ENCODE measurements around the gene IGSF9. TPM values are rescaled to one million over a fixed set of nuclear protein-coding genes. Genes with fewer than 3 reads are reported as not detected.

IGSF9 gene
- total and polyA plus RNA-seq, 4 donors = 0.14 to 21.3 (median 16.1) TPM

- no peak overlapping the region for H3K27ac ChIP-seq (ENCODE audit: low read depth in 1 of 2, low read length in 2 of 2)
These were observed 65.4 kb downstream of the IGSF9 start for GRCh38 chr1:159879977-159880376.

GRCh38 chr1:159879136-159879535 is 66.3 kb downstream of the IGSF9 start:
- Histone ChIP-seq H3K36me3 (ENCODE audit: control insufficient read depth in 4 of 4, insufficient read depth in 3 of 4, low read depth in 1 of 4, low read length in 3 of 4) (no peaks in the 10 kb centered on the region), H3K4me3 (ENCODE audit: low read depth in 1 of 3, low read length in 3 of 3) (no peak overlapping the region), H3K9ac (ENCODE audit: low read depth in 1 of 2, low read length in 2 of 2) (no peak overlapping the region), H3K4me1 (ENCODE audit: control insufficient read depth in 4 of 4, insufficient read depth in 4 of 4, low read length in 3 of 4) (no peaks in the 10 kb centered on the region), H3K27me3 (ENCODE audit: control insufficient read depth in 4 of 4, insufficient read depth in 4 of 4, low read length in 3 of 4) (no peaks in the 10 kb centered on the region), H3K27ac (ENCODE audit: low read depth in 1 of 2, low read length in 2 of 2) (no peak overlapping the region), H3K9me3 (ENCODE audit: control insufficient read depth in 4 of 4, low read length in 3 of 4) (no peaks in the 10 kb centered on the region)
- WGBS = 83% methylated on average over 3 of the region's 3 CpGs
- no peak for DNase-seq (ENCODE audit: low spot score)
- TF ChIP-seq RXRA (IDR thresholded peaks at IDR 0.05) = no peak
- TF ChIP-seq FOXA2 (IDR thresholded peaks at IDR 0.05) = no peak
- no peak for TF ChIP-seq EGR1 (IDR thresholded peaks at IDR 0.05; ENCODE audit: low read depth in 2 of 2)
- no peak for TF ChIP-seq SP1 (IDR thresholded peaks at IDR 0.05)
- TF ChIP-seq HNF4G (IDR thresholded peaks at IDR 0.05) = no peak
- TF ChIP-seq ATF3 (IDR thresholded peaks at IDR 0.05) = no peak

More at GRCh38 chr1:159879977-159880376, 65.4 kb downstream of the IGSF9 start:
- no peak overlapping the region for H3K4me3 ChIP-seq (ENCODE audit: low read depth in 1 of 3, low read length in 3 of 3)
- peak in 1 of 2 donors; percentile 24 for TF ChIP-seq JUND (IDR thresholded peaks at IDR 0.05)
- no peak for TF ChIP-seq RAD21 (IDR thresholded peaks at IDR 0.05)
- 70% methylated on average over 4 of the region's 4 CpGs for WGBS
- H3K9me3 ChIP-seq (ENCODE audit: control insufficient read depth in 4 of 4, low read length in 3 of 4) = no peaks in the 10 kb centered on the region
- no peak overlapping the region for H3K9ac ChIP-seq (ENCODE audit: low read depth in 1 of 2, low read length in 2 of 2)
- no peaks in the 10 kb centered on the region for H3K4me1 ChIP-seq (ENCODE audit: control insufficient read depth in 4 of 4, insufficient read depth in 4 of 4, low read length in 3 of 4)
- H3K36me3 ChIP-seq (ENCODE audit: control insufficient read depth in 4 of 4, insufficient read depth in 3 of 4, low read depth in 1 of 4, low read length in 3 of 4) = no peaks in the 10 kb centered on the region
- H3K27me3 ChIP-seq (ENCODE audit: control insufficient read depth in 4 of 4, insufficient read depth in 4 of 4, low read length in 3 of 4) = no peaks in the 10 kb centered on the region
- DNase-seq (ENCODE audit: low spot score) = no peak

- TF ChIP-seq MAX (IDR thresholded peaks at IDR 0.05) = no peak
- TF ChIP-seq REST (IDR thresholded peaks at IDR 0.05) = no peak
- TF ChIP-seq TAF1 (conservative IDR thresholded peaks at IDR 0.05) = no peak
- TF ChIP-seq GABPA (IDR thresholded peaks at IDR 0.05 in 1 of 2, conservative IDR thresholded peaks at IDR 0.05 in 1 of 2) = no peak
- TF ChIP-seq NR2F2 (IDR thresholded peaks at IDR 0.05) = no peak
- no peak for DNase-seq (ENCODE audit: low spot score)
- no peaks in the 10 kb centered on the region for H3K36me3 ChIP-seq (ENCODE audit: control insufficient read depth in 4 of 4, insufficient read depth in 3 of 4, low read depth in 1 of 4, low read length in 3 of 4)
- H3K4me3 ChIP-seq (ENCODE audit: low read depth in 1 of 3, low read length in 3 of 3) = no peak overlapping the region
- H3K27me3 ChIP-seq (ENCODE audit: control insufficient read depth in 4 of 4, insufficient read depth in 4 of 4, low read length in 3 of 4) = no peaks in the 10 kb centered on the region
- no peaks in the 10 kb centered on the region for H3K4me1 ChIP-seq (ENCODE audit: control insufficient read depth in 4 of 4, insufficient read depth in 4 of 4, low read length in 3 of 4)
- no peak overlapping the region for H3K27ac ChIP-seq (ENCODE audit: low read depth in 1 of 2, low read length in 2 of 2)
- no peak overlapping the region for H3K9ac ChIP-seq (ENCODE audit: low read depth in 1 of 2, low read length in 2 of 2)
- no peaks in the 10 kb centered on the region for H3K9me3 ChIP-seq (ENCODE audit: control insufficient read depth in 4 of 4, low read length in 3 of 4)
- 97% methylated on average over 6 of the region's 6 CpGs for WGBS
These were observed 67.5 kb downstream of the IGSF9 start for GRCh38 chr1:159877695-159878444.

Small RNA genes lying within 50 kb of the gene (small RNA-seq; reads per million reads assigned to genes)
- gene MIR4259 = not detected

Other genes starting within 250 kb of the IGSF9 start
- gene CRP, start 231.0 kb downstream of the IGSF9 start, total RNA-seq = 1,000 to 10,000 TPM in 1 of 2 donors, 100 to 1,000 TPM in 1; 103 to 4,637 TPM
- gene CRP, start 231.0 kb downstream of the IGSF9 start, polyA plus RNA-seq = over 10,000 TPM in 1 of 2 donors, 1,000 to 10,000 TPM in 1; 4,292 to 13,117 TPM
- gene DUSP23, start 164.7 kb downstream of the IGSF9 start, total RNA-seq = 10 to 100 TPM; 26.6 to 91.4 TPM
- gene DUSP23, start 164.7 kb downstream of the IGSF9 start, polyA plus RNA-seq = 100 to 1,000 TPM; 135 to 192 TPM
- gene FCRL6, start 143.3 kb downstream of the IGSF9 start, total RNA-seq = 1 to 10 TPM in 1 of 2 donors, under 1 TPM in 1; 0.09 to 2.7 TPM
- 1 to 10 TPM in 1 of 2 donors, under 1 TPM in 1; 0.40 to 1.0 TPM for gene FCRL6, start 143.3 kb downstream of the IGSF9 start, polyA plus RNA-seq
- 1 to 10 TPM in 1 of 2 donors, under 1 TPM in 1; 0.28 to 1.2 TPM for gene SLAMF8, start 118.7 kb downstream of the IGSF9 start, total RNA-seq
- gene SLAMF8, start 118.7 kb downstream of the IGSF9 start, polyA plus RNA-seq = 1 to 10 TPM; 1.1 to 1.6 TPM
- under 1 TPM in 1 of 2 donors, not detected in 1; 0.08 TPM for gene VSIG8, start 83.0 kb downstream of the IGSF9 start, total RNA-seq
- gene VSIG8, start 83.0 kb downstream of the IGSF9 start, polyA plus RNA-seq = not detected
- not detected for gene CFAP45, start 45.4 kb downstream of the IGSF9 start, total RNA-seq
- gene CFAP45, start 45.4 kb downstream of the IGSF9 start, polyA plus RNA-seq = under 1 TPM; 0.03 to 0.24 TPM
- 10 to 100 TPM; 46.4 to 81.8 TPM for gene TAGLN2, start 20.1 kb downstream of the IGSF9 start, total RNA-seq
- 100 to 1,000 TPM in 1 of 2 donors, 10 to 100 TPM in 1; 77.8 to 113 TPM for gene TAGLN2, start 20.1 kb downstream of the IGSF9 start, polyA plus RNA-seq
- under 1 TPM in 1 of 2 donors, not detected in 1; 0.25 TPM for gene SLAMF9, start 8.6 kb upstream of the IGSF9 start, total RNA-seq
- gene SLAMF9, start 8.6 kb upstream of the IGSF9 start, polyA plus RNA-seq = under 1 TPM; 0.64 to 0.68 TPM
- gene PIGM, start 86.4 kb upstream of the IGSF9 start, total RNA-seq = 1 to 10 TPM; 3.5 to 3.8 TPM
- gene PIGM, start 86.4 kb upstream of the IGSF9 start, polyA plus RNA-seq = 1 to 10 TPM; 2.9 to 4.2 TPM
- gene KCNJ10, start 124.5 kb upstream of the IGSF9 start, total RNA-seq = 1 to 10 TPM in 1 of 2 donors, under 1 TPM in 1; 0.50 to 1.6 TPM
- gene KCNJ10, start 124.5 kb upstream of the IGSF9 start, polyA plus RNA-seq = under 1 TPM; 0.48 to 0.53 TPM
- gene KCNJ9, start 135.9 kb upstream of the IGSF9 start, total RNA-seq = not detected
- not detected for gene KCNJ9, start 135.9 kb upstream of the IGSF9 start, polyA plus RNA-seq
- 10 to 100 TPM in 1 of 2 donors, 1 to 10 TPM in 1; 9.8 to 24.3 TPM for gene IGSF8, start 153.0 kb upstream of the IGSF9 start, total RNA-seq
- 10 to 100 TPM; 17.5 to 23.0 TPM for gene IGSF8, start 153.0 kb upstream of the IGSF9 start, polyA plus RNA-seq
- 1 to 10 TPM in 1 of 2 donors, under 1 TPM in 1; 0.09 to 1.5 TPM for gene ATP1A2, start 170.1 kb upstream of the IGSF9 start, total RNA-seq
- gene ATP1A2, start 170.1 kb upstream of the IGSF9 start, polyA plus RNA-seq = under 1 TPM; 0.21 to 0.37 TPM
- gene ATP1A4, start 206.0 kb upstream of the IGSF9 start, total RNA-seq = not detected
- not detected for gene ATP1A4, start 206.0 kb upstream of the IGSF9 start, polyA plus RNA-seq
- not detected for gene CASQ1, start 245.0 kb upstream of the IGSF9 start, total RNA-seq
- not detected for gene CASQ1, start 245.0 kb upstream of the IGSF9 start, polyA plus RNA-seq